WTC11 (cell line): ENCODE measurements around the gene ACBD3. TPM values are rescaled to one million over a fixed set of nuclear protein-coding genes. Genes with fewer than 3 reads are reported as not detected.

ENCODE experiments used
- ATAC-seq: fragments of 200-7000 bp; cut with Tn5 transposase; 2 replicates; pipeline ENCODE4 v1.10.0; 2021; ENCODE audit warnings: mild to moderate bottlenecking, moderate library complexity
- CTCF ChIA-PET: fragments of 300-600 bp; sonication (Branson Sonifier 250); formaldehyde crosslinking; loops from one replicate; lab custom pipeline; 2021; ENCODE audit warnings: antibody characterized with exemption; lab: Charles Lee
- POLR2A ChIA-PET: fragments of 350-600 bp; sonication (Branson Sonifier 250); formaldehyde crosslinking; loops from one replicate; lab custom pipeline; 2021; ENCODE audit warnings: antibody characterized with exemption; lab: Charles Lee
- DNase-seq: peaks from one replicate; pipeline ENCODE4 v3.0.0; 2021; ENCODE audit warnings: low spot score
- H3K27ac Mint-ChIP-seq: 2 replicates; pipeline ENCODE4 v1.8.0; 2021; ENCODE audit warnings: mixed read lengths
- H3K27me3 Mint-ChIP-seq: 2 replicates; pipeline ENCODE4 v1.8.0; 2021; ENCODE audit warnings: low read depth, mild to moderate bottlenecking, moderate library complexity, mixed read lengths
- H3K36me3 Mint-ChIP-seq: 2 replicates; pipeline ENCODE4 v1.8.0; 2021; ENCODE audit warnings: mixed read lengths
- H3K4me1 Mint-ChIP-seq: 2 replicates; pipeline ENCODE4 v1.8.0; 2022; ENCODE audit warnings: mixed read lengths
- H3K4me3 Mint-ChIP-seq: 2 replicates; pipeline ENCODE4 v1.8.0; 2021; ENCODE audit warnings: mild to moderate bottlenecking, moderate library complexity, mixed read lengths
- H3K9me3 Mint-ChIP-seq: 2 replicates; pipeline ENCODE4 v1.8.0; 2021; ENCODE audit warnings: mixed read lengths
- ATF3 ChIP-seq: sonication (generic); formaldehyde crosslinking; conservative IDR thresholded peaks from 2 replicates; pipeline ENCODE4 v1.8.1; 2022; ENCODE audit warnings: mild to moderate bottlenecking, missing genetic modification reagents
- ATF6 ChIP-seq: sonication (generic); formaldehyde crosslinking; IDR thresholded peaks from 2 replicates; pipeline ENCODE4 v1.8.1; 2023; ENCODE audit warnings: mild to moderate bottlenecking, missing genetic modification reagents
- CDX4 ChIP-seq: fragments of 250-450 bp; sonication (Bioruptor Pico); IDR thresholded peaks from 2 replicates; pipeline ENCODE4 v1.9.0; 2021; ENCODE audit warnings: moderate library complexity, mild to moderate bottlenecking, inconsistent platforms, borderline replicate concordance
- CTCF ChIP-seq: fragments of 200-600 bp; IDR thresholded peaks from 2 replicates; pipeline ENCODE4 v1.8.0; 2022; ENCODE audit warnings: antibody characterized with exemption
- EMX1 ChIP-seq: fragments of 250-450 bp; sonication (Bioruptor Pico); IDR thresholded peaks from 2 replicates; pipeline ENCODE4 v1.8.0; 2021; ENCODE audit warnings: mild to moderate bottlenecking
- ERG ChIP-seq: fragments of 250-450 bp; sonication (Bioruptor Pico); IDR thresholded peaks from 2 replicates; pipeline ENCODE4 v1.8.0; 2021; ENCODE audit warnings: mild to moderate bottlenecking
- ESRRA ChIP-seq: sonication (generic); formaldehyde crosslinking; IDR thresholded peaks from 2 replicates; pipeline ENCODE4 v1.8.1; 2022; ENCODE audit warnings: mild to moderate bottlenecking, missing genetic modification reagents, borderline replicate concordance
- HMGA2 ChIP-seq: fragments of 250-450 bp; sonication (Bioruptor Pico); IDR thresholded peaks from 2 replicates; pipeline ENCODE4 v1.4.0; 2021; ENCODE audit warnings: mild to moderate bottlenecking, moderate library complexity
- IRF1 ChIP-seq: sonication (generic); formaldehyde crosslinking; IDR thresholded peaks from 2 replicates; pipeline ENCODE4 v1.8.0; 2023; ENCODE audit warnings: missing genetic modification reagents
- JUN ChIP-seq: sonication (generic); formaldehyde crosslinking; IDR thresholded peaks from 2 replicates; pipeline ENCODE4 v1.8.0; 2023; ENCODE audit warnings: mild to moderate bottlenecking, missing genetic modification reagents
- MAX ChIP-seq: sonication (generic); formaldehyde crosslinking; IDR thresholded peaks from 2 replicates; pipeline ENCODE4 v1.8.0; 2022; ENCODE audit warnings: mild to moderate bottlenecking, missing genetic modification reagents
- MXD4 ChIP-seq: fragments of 250-450 bp; sonication (Bioruptor Pico); IDR thresholded peaks from 2 replicates; pipeline ENCODE4 v1.8.0; 2021; ENCODE audit warnings: mild to moderate bottlenecking, moderate library complexity, borderline replicate concordance
- NR2C2 ChIP-seq: sonication (generic); formaldehyde crosslinking; IDR thresholded peaks from 2 replicates; pipeline ENCODE4 v1.8.0; 2022; ENCODE audit warnings: mild to moderate bottlenecking, missing genetic modification reagents
- SMAD4 ChIP-seq: sonication (generic); formaldehyde crosslinking; IDR thresholded peaks from 2 replicates; pipeline ENCODE4 v1.8.0; 2022; ENCODE audit warnings: mild to moderate bottlenecking, missing genetic modification reagents
- STAT6 ChIP-seq: sonication (generic); formaldehyde crosslinking; conservative IDR thresholded peaks from 2 replicates; pipeline ENCODE4 v1.8.1; 2023; ENCODE audit warnings: mild to moderate bottlenecking, low read depth, missing genetic modification reagents, moderate library complexity
- TP53 ChIP-seq: sonication (generic); formaldehyde crosslinking; IDR thresholded peaks from 2 replicates; pipeline ENCODE4 v1.8.1; 2023; ENCODE audit warnings: mild to moderate bottlenecking, missing genetic modification reagents
- USF1 ChIP-seq: sonication (generic); formaldehyde crosslinking; IDR thresholded peaks from 2 replicates; pipeline ENCODE4 v1.8.0; 2022; ENCODE audit warnings: mild to moderate bottlenecking, missing genetic modification reagents
- ZNF263 ChIP-seq: sonication (generic); formaldehyde crosslinking; IDR thresholded peaks from 2 replicates; pipeline ENCODE4 v1.8.1; 2022; ENCODE audit warnings: low read depth, mild to moderate bottlenecking, moderate library complexity, missing genetic modification reagents
- ZNF396 ChIP-seq: fragments of 250-450 bp; sonication (Bioruptor Pico); IDR thresholded peaks from 2 replicates; pipeline ENCODE4 v1.8.0; 2021; ENCODE audit warnings: mild to moderate bottlenecking, moderate library complexity, borderline replicate concordance
- ZNF416 ChIP-seq: fragments of 250-450 bp; sonication (Bioruptor Pico); IDR thresholded peaks from 2 replicates; pipeline ENCODE4 v1.9.0; 2021; ENCODE audit warnings: mild to moderate bottlenecking, inconsistent platforms
- ZNF423 ChIP-seq: fragments of 250-450 bp; sonication (Bioruptor Pico); IDR thresholded peaks from 2 replicates; pipeline ENCODE4 v2.1.2; 2022; ENCODE audit warnings: mild to moderate bottlenecking, moderate library complexity
- total RNA-seq: library from RNA; stranded (reverse); gene quantifications from 3 replicates; pipeline ENCODE4 v1.2.3, GENCODE V29; 2021

Gene ACBD3
- total RNA-seq, 1 experiment from 2014 or later: 38.9 TPM

- TF ChIP-seq STAT6 (CRISPR knock-in tag) (no peak), CDX4 (CRISPR knock-in tag) (no peak), ZNF423 (no peak), TP53 (CRISPR knock-in tag) (no peak), JUN (CRISPR knock-in tag) (no peak)
Measured at GRCh38 chr1:226144045-226144444, 42.5 kb downstream of the ACBD3 start (continued).

- H3K27ac Mint-ChIP-seq: no peak overlapping the region
- CTCF ChIA-PET: interaction anchor here (1.0 to 2.6 kb wide), 4 partner anchors 9 to 61 kb away, joined by 3 to 33 read pairs (median 4); no protein-coding TSS in a partner anchor
- H3K36me3 Mint-ChIP-seq: no peaks in the 10 kb centered on the region
- POLR2A ChIA-PET: no interaction called here
- H3K4me3 Mint-ChIP-seq: no peak overlapping the region
- H3K9me3 Mint-ChIP-seq: peaks cover 3% of the 10 kb centered on the region
- H3K27me3 Mint-ChIP-seq: no peaks in the 10 kb centered on the region
- TF ChIP-seq ZNF396 (CRISPR knock-in tag): no peak
- TF ChIP-seq USF1 (CRISPR knock-in tag): no peak
- TF ChIP-seq ESRRA (CRISPR knock-in tag): no peak
- no peak for TF ChIP-seq SMAD4 (CRISPR knock-in tag)
- no peak for TF ChIP-seq EMX1 (CRISPR knock-in tag)
- TF ChIP-seq IRF1 (CRISPR knock-in tag): no peak
- TF ChIP-seq ERG: no peak
- no peak for TF ChIP-seq ZNF416 (CRISPR knock-in tag)
- TF ChIP-seq NR2C2 (CRISPR knock-in tag): no peak
- TF ChIP-seq MAX (CRISPR knock-in tag): no peak
- no peak for TF ChIP-seq ATF3 (CRISPR knock-in tag)
- no peak for TF ChIP-seq MXD4
- peaks cover 27% of the 10 kb centered on the region for H3K4me1 Mint-ChIP-seq
- peak; percentile 34 for DNase-seq
- peak; percentile 63 for ATAC-seq
Measured at GRCh38 chr1:226135709-226136108, 50.8 kb downstream of the ACBD3 start.

- H3K27me3 Mint-ChIP-seq: no peaks in the 10 kb centered on the region
- H3K4me3 Mint-ChIP-seq: no peak overlapping the region
- peaks cover 6% of the 10 kb centered on the region for H3K9me3 Mint-ChIP-seq
- H3K27ac Mint-ChIP-seq: no peak overlapping the region; the same call in 1 of the 2 replicates
- POLR2A ChIA-PET: no interaction called here
- H3K4me1 Mint-ChIP-seq: peaks cover 27% of the 10 kb centered on the region
- no peaks in the 10 kb centered on the region for H3K36me3 Mint-ChIP-seq
- CTCF ChIA-PET: interaction anchor here (1.5 to 2.6 kb wide), 3 partner anchors 9 to 62 kb away, joined by 3 to 33 read pairs (median 6); no protein-coding TSS in a partner anchor
- ATAC-seq (peak; percentile 31), DNase-seq (no peak)
- no peak for TF ChIP-seq CTCF
- no peak for TF ChIP-seq HMGA2 (CRISPR knock-in tag)
- TF ChIP-seq ZNF263 (CRISPR knock-in tag): no peak
- no peak for TF ChIP-seq ATF6 (CRISPR knock-in tag)
Measured at GRCh38 chr1:226135059-226135651, 51.4 kb downstream of the ACBD3 start.
